H9 (cell line): ENCODE results near the gene FUT1. TPM values are rescaled to one million over a fixed set of nuclear protein-coding genes. Genes with fewer than 3 reads are reported as not detected.

Source experiments
- DNase-seq: peaks from one replicate; pipeline ENCODE4 v3.0.0-alpha.2; 2017
- H2AFZ ChIP-seq: one replicate; pipeline ENCODE4 v1.6.1; 2013; ENCODE audit warnings: mild to moderate bottlenecking, low read length, control low read depth, moderate library complexity
- H2AK5ac ChIP-seq: 2 replicates; pipeline ENCODE4 v1.6.1; 2013; ENCODE audit warnings: low read length, control low read depth, mixed read lengths; ENCODE audit not compliant: insufficient read length
- H2BK120ac ChIP-seq: one replicate; pipeline ENCODE4 v1.6.1; 2013; ENCODE audit warnings: low read depth, mild to moderate bottlenecking, low read length, control low read depth, inconsistent platforms; ENCODE audit not compliant: poor library complexity, severe bottlenecking
- H2BK12ac ChIP-seq: 2 replicates; pipeline ENCODE4 v1.6.1; 2013; ENCODE audit warnings: low read length, control low read depth, mixed read lengths, low read depth; ENCODE audit not compliant: insufficient read length
- H2BK15ac ChIP-seq: 2 replicates; pipeline ENCODE4 v1.6.1; 2013; ENCODE audit warnings: low read depth, low read length, control low read depth
- H2BK20ac ChIP-seq: one replicate; pipeline ENCODE4 v1.6.1; 2013; ENCODE audit warnings: low read depth, mild to moderate bottlenecking, low read length, control low read depth, inconsistent platforms; ENCODE audit not compliant: poor library complexity, severe bottlenecking
- H2BK5ac ChIP-seq: 2 replicates; pipeline ENCODE4 v1.6.1; 2013; ENCODE audit warnings: low read length, control low read depth, mixed read lengths; ENCODE audit not compliant: insufficient read length
- H3K14ac ChIP-seq: 2 replicates; pipeline ENCODE4 v1.6.1; 2013; ENCODE audit warnings: low read length, control low read depth; ENCODE audit not compliant: insufficient read depth
- H3K18ac ChIP-seq: 2 replicates; pipeline ENCODE4 v1.6.1; 2013; ENCODE audit warnings: low read depth, mild to moderate bottlenecking, mixed read lengths, low read length, control low read depth; ENCODE audit not compliant: insufficient read length
- H3K23ac ChIP-seq: 2 replicates; pipeline ENCODE4 v1.6.1; 2013; ENCODE audit warnings: low read length, control low read depth, mixed read lengths, low read depth; ENCODE audit not compliant: insufficient read length
- H3K23me2 ChIP-seq: 2 replicates; pipeline ENCODE4 v1.6.1; 2013; ENCODE audit warnings: low read depth, mild to moderate bottlenecking, mixed read lengths, low read length, control low read depth; ENCODE audit not compliant: insufficient read length, poor library complexity, severe bottlenecking
- H3K27ac ChIP-seq: 2 replicates; pipeline ENCODE4 v1.5.1; 2013; ENCODE audit warnings: low read length, control low read depth, mixed read lengths, low read depth; ENCODE audit not compliant: insufficient read length
- H3K27me3 ChIP-seq: 2 replicates; pipeline ENCODE4 v1.6.1; 2013; ENCODE audit warnings: low read length, control low read depth, inconsistent platforms; ENCODE audit not compliant: insufficient read depth
- H3K4ac ChIP-seq: 2 replicates; pipeline ENCODE4 v1.6.1; 2013; ENCODE audit warnings: low read depth, mild to moderate bottlenecking, control low read depth, inconsistent platforms, low read length, moderate library complexity
- H3K4me1 ChIP-seq: 2 replicates; pipeline ENCODE4 v1.6.1; 2013; ENCODE audit warnings: low read length, control low read depth, inconsistent platforms; ENCODE audit not compliant: insufficient read depth
- H3K4me2 ChIP-seq: 2 replicates; pipeline ENCODE4 v1.6.1; 2013; ENCODE audit warnings: low read length, control low read depth, mixed read lengths; ENCODE audit not compliant: insufficient read length, insufficient read depth
- H3K56ac ChIP-seq: 2 replicates; pipeline ENCODE4 v1.6.1; 2013; ENCODE audit warnings: low read depth, mild to moderate bottlenecking, mixed read lengths, low read length, control low read depth; ENCODE audit not compliant: insufficient read length
- H3K79me1 ChIP-seq: 2 replicates; pipeline ENCODE4 v1.6.1; 2013; ENCODE audit warnings: low read depth, mild to moderate bottlenecking, moderate library complexity, low read length, control low read depth, inconsistent platforms; ENCODE audit not compliant: insufficient read depth, poor library complexity, severe bottlenecking
- H3K79me2 ChIP-seq: 2 replicates; pipeline ENCODE4 v1.6.1; 2013; ENCODE audit warnings: low read length, control low read depth, inconsistent platforms; ENCODE audit not compliant: insufficient read depth
- H3K9ac ChIP-seq: 2 replicates; pipeline ENCODE4 v1.6.1; 2013; ENCODE audit warnings: low read length, control low read depth, mixed read lengths; ENCODE audit not compliant: insufficient read length; ENCODE audit errors: extremely low read depth
- H3K9me3 ChIP-seq: one replicate; pipeline ENCODE4 v1.6.1; 2013; ENCODE audit warnings: low read depth, low read length, inconsistent platforms; ENCODE audit not compliant: control insufficient read depth
- H3T11ph ChIP-seq: one replicate; pipeline ENCODE4 v1.6.1; 2013; ENCODE audit warnings: mild to moderate bottlenecking, low read length, control low read depth, inconsistent platforms
- H4K20me1 ChIP-seq: one replicate; pipeline ENCODE4 v1.6.1; 2013; ENCODE audit not compliant: control insufficient read depth, insufficient read length, insufficient read depth
- H4K5ac ChIP-seq: 2 replicates; pipeline ENCODE4 v1.6.1; 2013; ENCODE audit warnings: low read depth, mild to moderate bottlenecking, mixed read lengths, low read length, control low read depth; ENCODE audit not compliant: insufficient read length
- H4K8ac ChIP-seq: replicated peaks from 2 replicates; pipeline ENCODE4 v1.6.1; 2013; ENCODE audit warnings: low read length, control low read depth, mixed read lengths, low read depth; ENCODE audit not compliant: insufficient read length
- H4K91ac ChIP-seq: 2 replicates; pipeline ENCODE4 v1.6.1; 2013; ENCODE audit warnings: low read depth, mild to moderate bottlenecking, moderate library complexity, mixed read lengths, low read length, control low read depth; ENCODE audit not compliant: insufficient read length
- H3K27ac Mint-ChIP-seq, 3 experiments: 2 replicates in 2 of 3; 3 replicates in 1 of 3; pipeline ENCODE4 v1.8.0; 2020 to 2021; ENCODE audit warnings: mixed read lengths in 3 of 3, mild to moderate bottlenecking in 1 of 3, moderate library complexity in 1 of 3
- H3K27me3 Mint-ChIP-seq: 2 replicates; pipeline ENCODE4 v1.8.0; 2021; ENCODE audit warnings: low read depth, mild to moderate bottlenecking, moderate library complexity, mixed read lengths
- H3K36me3 Mint-ChIP-seq, 3 experiments: 2 replicates in 2 of 3; 3 replicates in 1 of 3; pipeline ENCODE4 v1.8.0; 2020 to 2021; ENCODE audit warnings: low read depth in 3 of 3, mixed read lengths in 3 of 3; ENCODE audit not compliant: insufficient read depth in 1 of 3
- H3K4me1 Mint-ChIP-seq, 2 experiments: 2 replicates each; pipeline ENCODE4 v1.8.0; 2020; ENCODE audit warnings: mixed read lengths in 2 of 2
- H3K4me3 Mint-ChIP-seq, 2 experiments: 2 replicates in 1 of 2; 3 replicates in 1 of 2; pipeline ENCODE4 v1.8.0; 2020 to 2021; ENCODE audit warnings: mild to moderate bottlenecking in 2 of 2, mixed read lengths in 2 of 2, moderate library complexity in 1 of 2
- H3K9me3 Mint-ChIP-seq, 2 experiments: 2 replicates in 1 of 2; 3 replicates in 1 of 2; pipeline ENCODE4 v1.8.0; 2020; ENCODE audit warnings: mild to moderate bottlenecking in 2 of 2, mixed read lengths in 2 of 2, moderate library complexity in 1 of 2
- CTCF ChIP-seq: fragments of 200-600 bp; sonication (generic); conservative IDR thresholded peaks from 3 replicates; pipeline ENCODE4 v1.8.0; 2021; ENCODE audit warnings: antibody characterized with exemption, mild to moderate bottlenecking
- WGBS: extraction: QIAGEN DNeasy Blood & Tissue Kit; methylation state at CpG from one replicate; pipeline ENCODE4 v1.1.7; 2013; ENCODE audit warnings: missing lambda C conversion rate, low lambda C conversion rate, mixed read lengths; ENCODE audit not compliant: insufficient read length; ENCODE audit errors: extremely low coverage; 5-methylcytosine and 5-hydroxymethylcytosine counted together
- total RNA-seq: library from RNA; stranded (reverse); gene quantifications from 2 replicates; pipeline ENCODE4 v1.2.1, GENCODE V29; 2021

FUT1 gene
- total RNA-seq, 1 experiment from 2014 or later: 16.1 TPM

- H3K79me1 ChIP-seq: no peaks in the 10 kb centered on the region
- Mint-ChIP-seq H3K27me3 (peaks cover 4% of the 10 kb centered on the region), H3K4me1 (peaks cover 23 to 33% of the 10 kb centered on the region in 2 experiments), H3K4me3 (peak overlapping the region in 1 of 2 experiments; percentile 35; a peak in 2 of 5 replicates), H3K9me3 (peaks cover 7 to 8% of the 10 kb centered on the region in 2 experiments; a peak in 4 of 5 replicates), H3K27ac (peak overlapping the region in 1 of 3 experiments; percentile 27; a peak in 2 of 7 replicates), H3K36me3 (peaks cover 11 to 12% (median 12%) of the 10 kb centered on the region in 3 experiments; a peak in 6 of 7 replicates)
- H3K79me2 ChIP-seq: no peaks in the 10 kb centered on the region
- H3K27me3 ChIP-seq: no peaks in the 10 kb centered on the region
- no peak overlapping the region for H2AFZ ChIP-seq
- H2BK5ac ChIP-seq: no peak overlapping the region
- no peak overlapping the region for H2BK120ac ChIP-seq
- H2BK12ac ChIP-seq: no peak overlapping the region
- no peak overlapping the region for H3K9ac ChIP-seq
- no peak for TF ChIP-seq CTCF
- peaks cover 5% of the 10 kb centered on the region for H3K23me2 ChIP-seq
- no peaks in the 10 kb centered on the region; the same call in 1 of the 2 replicates for H3K4me1 ChIP-seq
- no peaks in the 10 kb centered on the region for H4K20me1 ChIP-seq
- no peak overlapping the region for H3K18ac ChIP-seq
- no peak overlapping the region for H3K23ac ChIP-seq
- H2AK5ac ChIP-seq: no peak overlapping the region
- H3K4ac ChIP-seq: no peak overlapping the region
- no peak overlapping the region for H2BK15ac ChIP-seq
- WGBS: no CpG with 5 or more reads among the region's 4 CpGs
- no peak overlapping the region for H2BK20ac ChIP-seq
- H3K4me2 ChIP-seq: no peak overlapping the region
- no peak for DNase-seq
- no peak overlapping the region for H3K14ac ChIP-seq
- H3K9me3 ChIP-seq: no peaks in the 10 kb centered on the region
- no peak overlapping the region for H3T11ph ChIP-seq
- no peak overlapping the region for H3K27ac ChIP-seq
- no peak overlapping the region for H3K56ac ChIP-seq
- no peak overlapping the region for H4K8ac ChIP-seq
- H4K91ac ChIP-seq: no peak overlapping the region
- no peak overlapping the region for H4K5ac ChIP-seq
Observed at GRCh38 chr19:48711106-48711662, 41.3 kb downstream of the FUT1 start.
